ENCODE measurements around the gene AIFM1.

AIFM1 gene

GRCh38 chrX:130086447-130087206 lies 79.0 kb downstream of the AIFM1 start:
- no peak for DNase-seq

GRCh38 chrX:130085551-130086446 lies 79.8 kb downstream of the AIFM1 start:
- no peak for DNase-seq

GRCh38 chrX:130084631-130085237 lies 80.9 kb downstream of the AIFM1 start:
- no peak for DNase-seq

- no peak for DNase-seq
Measured at GRCh38 chrX:130083656-130084382, 81.8 kb downstream of the AIFM1 start.

GRCh38 chrX:130083107-130083490 lies 82.5 kb downstream of the AIFM1 start:
- DNase-seq = no peak

- DNase-seq = no peak
Measured at GRCh38 chrX:130082244-130083106, 83.2 kb downstream of the AIFM1 start.

- DNase-seq = no peak
Measured at GRCh38 chrX:130081421-130082045, 84.1 kb downstream of the AIFM1 start.

- DNase-seq = no peak
Measured at GRCh38 chrX:130080791-130081367, 84.8 kb downstream of the AIFM1 start.

GRCh38 chrX:130079824-130080406 lies 85.7 kb downstream of the AIFM1 start:
- DNase-seq = peak; percentile 28
